T-helper 1 cell treated with Interleukin-12 subunit alpha and Interleukin-12 subunit beta and Interleukin-4 antibody, amounts not matched to agents 30 ng/mL and 1 ng/mL, for 36 hours (primary cell): ENCODE results near the gene KCNAB3. TPM values are rescaled to one million over a fixed set of nuclear protein-coding genes. Genes with fewer than 3 reads are reported as not detected.

Source experiments
- intact Hi-C: fragments of 100-400 bp; cut with micrococcal nuclease; formaldehyde crosslinking; loops from one replicate; pipeline ENCODE4 v1.15.1; 2024
- total RNA-seq: library from RNA; stranded (reverse); gene quantifications from 2 replicates; pipeline ENCODE4 v1.2.3, GENCODE V29; 2022

The KCNAB3 gene
- total RNA-seq, 1 donor from 2014 or later: 9.8 TPM

DNA sequence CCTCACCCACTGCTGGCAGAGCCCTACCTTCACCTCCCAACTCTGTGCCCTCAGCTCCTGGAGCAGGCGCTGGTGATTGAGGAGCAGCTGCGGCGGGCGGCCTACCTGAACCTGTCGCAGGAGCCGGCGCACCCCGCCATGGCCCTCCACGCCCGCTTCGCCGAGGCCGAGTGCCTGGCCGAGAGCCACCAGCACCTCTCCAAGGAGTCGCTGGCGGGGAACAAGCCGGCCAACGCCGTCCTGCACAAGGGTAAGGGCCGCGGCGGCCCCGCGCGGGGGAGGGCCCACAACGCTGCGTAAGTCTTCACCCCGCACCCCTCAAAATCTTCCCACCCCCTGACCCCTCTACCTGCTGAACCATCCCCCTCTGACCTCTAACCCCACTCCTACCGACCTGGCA lies 20.6 kb downstream of the KCNAB3 start:
- intact Hi-C loops: no loop called here

DNA sequence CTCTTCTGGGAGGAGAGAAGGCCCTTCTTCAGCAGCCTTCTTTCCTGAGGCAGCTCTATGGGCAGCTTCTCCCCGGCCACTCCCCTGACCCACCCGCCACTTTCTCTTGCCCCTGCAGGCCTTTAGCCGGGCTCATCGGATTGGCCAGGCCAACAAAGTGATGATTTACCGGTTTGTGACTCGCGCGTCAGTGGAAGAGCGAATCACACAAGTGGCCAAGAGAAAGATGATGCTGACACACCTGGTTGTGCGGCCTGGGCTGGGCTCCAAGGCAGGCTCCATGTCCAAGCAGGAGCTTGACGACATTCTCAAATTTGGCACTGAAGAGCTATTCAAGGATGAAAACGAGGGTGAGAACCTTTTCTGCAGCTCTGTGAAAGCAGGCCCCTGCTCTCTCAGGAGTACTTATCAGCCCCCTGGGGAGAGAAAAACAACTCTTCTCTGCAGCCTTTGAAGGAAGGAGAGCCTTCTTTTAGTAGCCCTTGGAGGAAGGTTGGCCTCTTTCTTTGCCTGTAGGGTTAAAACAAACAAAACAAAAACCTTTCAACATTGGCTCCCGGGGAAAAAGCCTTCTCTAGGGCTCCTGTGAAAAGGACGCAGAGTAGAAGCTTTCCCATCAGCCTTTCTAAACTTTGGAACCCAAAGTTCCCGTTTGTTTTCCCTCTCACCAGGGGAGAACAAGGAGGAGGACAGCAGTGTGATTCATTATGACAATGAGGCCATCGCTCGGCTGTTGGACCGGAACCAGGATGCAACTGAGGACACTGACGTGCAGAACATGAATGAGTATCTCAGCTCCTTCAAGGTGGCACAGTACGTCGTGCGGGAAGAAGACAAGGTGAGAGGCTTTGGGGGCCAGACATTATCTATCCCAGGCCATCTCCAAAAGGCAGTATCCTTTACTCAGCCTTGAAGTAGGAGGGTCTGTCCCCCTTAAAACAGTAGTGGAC lies 26.2 kb downstream of the KCNAB3 start:
- intact Hi-C loops: no loop called here

DNA sequence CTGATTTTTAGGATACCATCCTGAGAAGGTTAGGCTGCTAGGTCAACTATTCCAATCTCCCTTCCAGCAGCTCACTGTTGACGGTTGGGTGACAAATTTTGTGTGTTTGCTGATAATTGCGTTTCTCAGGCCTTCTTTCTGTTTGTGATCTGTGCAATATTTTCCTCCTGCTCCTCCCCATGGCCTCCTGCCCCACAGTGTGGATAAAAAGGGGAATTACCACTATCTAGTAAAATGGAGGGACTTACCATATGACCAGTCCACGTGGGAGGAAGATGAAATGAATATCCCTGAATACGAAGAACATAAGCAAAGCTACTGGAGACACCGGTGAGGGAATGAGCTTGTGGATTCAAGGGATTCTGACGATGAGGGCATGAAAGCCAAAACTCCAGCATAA lies 31.9 kb downstream of the KCNAB3 start:
- intact Hi-C loops: loop anchor here (1.0 kb wide), 1 partner anchor 34 kb away; no protein-coding TSS in a partner anchor

- intact Hi-C loops: loop anchor here (1.0 kb wide), 1 partner anchor 34 kb away; no protein-coding TSS in a partner anchor
Observed at GRCh38 chr17:7897090-7897489, 32.6 kb downstream of the KCNAB3 start.

DNA sequence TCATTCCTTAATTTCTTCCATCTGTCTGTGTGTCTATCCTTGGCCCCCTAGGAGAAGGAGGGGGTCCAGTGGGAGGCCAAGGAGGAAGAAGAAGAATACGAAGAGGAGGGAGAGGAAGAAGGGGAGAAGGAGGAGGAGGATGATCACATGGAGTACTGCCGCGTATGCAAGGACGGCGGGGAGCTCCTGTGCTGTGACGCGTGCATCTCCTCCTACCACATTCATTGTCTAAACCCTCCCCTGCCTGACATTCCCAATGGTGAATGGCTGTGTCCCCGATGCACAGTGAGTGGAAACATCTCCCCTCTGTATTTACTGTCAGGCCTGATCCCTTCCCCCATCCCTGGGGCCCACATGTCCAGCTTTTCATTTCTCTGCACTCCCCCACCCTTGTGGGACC lies 34.8 kb downstream of the KCNAB3 start:
- intact Hi-C loops: no loop called here

GRCh38 chr17:7894226-7894625 lies 35.4 kb downstream of the KCNAB3 start:
- intact Hi-C loops: no loop called here

DNA sequence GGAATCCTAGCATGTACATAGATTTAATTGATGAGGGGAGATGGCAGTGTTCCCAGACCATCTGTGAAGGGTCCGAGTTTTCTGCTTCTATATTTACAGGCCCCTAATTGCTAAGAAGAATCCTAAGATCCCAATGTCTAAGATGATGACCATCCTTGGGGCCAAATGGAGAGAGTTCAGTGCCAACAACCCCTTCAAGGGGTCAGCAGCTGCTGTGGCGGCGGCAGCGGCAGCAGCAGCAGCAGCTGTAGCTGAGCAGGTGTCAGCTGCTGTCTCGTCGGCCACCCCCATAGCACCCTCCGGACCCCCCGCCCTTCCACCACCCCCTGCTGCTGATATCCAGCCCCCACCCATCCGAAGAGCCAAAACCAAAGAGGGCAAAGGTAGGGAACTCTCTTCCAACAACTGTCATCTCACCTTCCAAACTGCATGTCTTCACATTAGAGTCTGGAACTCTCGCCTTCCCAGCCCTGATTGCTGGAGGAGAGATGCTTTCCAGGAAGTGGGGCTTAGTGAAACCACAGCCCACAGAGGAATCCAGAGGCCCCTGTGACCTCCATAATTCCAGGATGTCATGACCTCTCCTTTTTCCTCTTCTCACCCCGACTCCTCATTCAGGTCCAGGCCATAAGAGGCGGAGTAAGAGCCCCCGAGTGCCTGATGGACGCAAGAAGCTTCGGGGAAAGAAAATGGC lies 36.3 kb downstream of the KCNAB3 start:
- intact Hi-C loops: no loop called here

GRCh38 chr17:7889166-7889955 lies 40.3 kb downstream of the KCNAB3 start:
- intact Hi-C loops: no loop called here

DNA sequence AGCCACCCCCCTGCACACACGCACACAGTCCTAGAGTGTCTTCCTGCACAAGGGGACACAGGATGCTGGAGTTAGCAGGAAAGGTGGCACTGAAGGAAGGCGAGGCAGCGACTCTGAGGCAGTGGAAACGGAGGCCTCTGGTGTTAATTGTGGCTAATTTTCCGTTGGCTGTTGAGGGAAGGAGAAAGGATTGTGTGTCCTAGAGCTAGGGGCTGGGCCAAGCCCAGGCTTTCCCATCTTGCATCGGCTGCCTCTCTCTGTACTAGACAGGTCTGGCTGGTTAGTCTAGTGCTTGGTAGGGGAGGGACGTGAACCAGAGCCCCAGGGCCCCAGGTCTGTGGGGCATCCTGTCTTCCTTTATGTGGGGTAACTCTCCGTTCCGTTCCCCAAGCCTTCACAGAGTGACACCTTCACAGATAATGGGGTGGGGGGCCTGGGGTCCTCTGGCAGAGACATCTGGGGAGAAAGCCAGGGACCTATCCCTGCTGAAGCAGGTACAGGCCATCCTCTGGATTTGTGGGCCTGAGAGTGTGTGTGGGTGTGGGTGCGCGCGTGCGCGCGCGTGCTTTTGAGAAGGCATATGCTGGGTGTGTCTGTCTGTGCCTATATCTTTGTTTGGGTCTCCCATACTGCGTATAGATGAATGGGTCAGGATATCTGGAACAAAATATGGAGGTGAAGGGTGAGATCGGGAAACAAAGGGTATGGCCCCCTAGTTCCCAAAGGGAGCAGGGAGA lies 41.3 kb downstream of the KCNAB3 start, which contains the start of gene CHD3:
Gene CHD3 (plus strand): TSS at position 606 of the 737 bp plus-strand sequence. CDS start 212 bp downstream, outside the sequence.
- intact Hi-C loops: loop anchor here (1.0 kb wide), 1 partner anchor 44 kb away; no protein-coding TSS in a partner anchor

GRCh38 chr17:7887482-7888183 lies 42.0 kb downstream of the KCNAB3 start:
- intact Hi-C loops: loop anchor here (1.0 kb wide), 6 partner anchors 28 to 103 kb away; partner anchors contain the start of genes CNTROB, KDM6B and NAA38

DNA sequence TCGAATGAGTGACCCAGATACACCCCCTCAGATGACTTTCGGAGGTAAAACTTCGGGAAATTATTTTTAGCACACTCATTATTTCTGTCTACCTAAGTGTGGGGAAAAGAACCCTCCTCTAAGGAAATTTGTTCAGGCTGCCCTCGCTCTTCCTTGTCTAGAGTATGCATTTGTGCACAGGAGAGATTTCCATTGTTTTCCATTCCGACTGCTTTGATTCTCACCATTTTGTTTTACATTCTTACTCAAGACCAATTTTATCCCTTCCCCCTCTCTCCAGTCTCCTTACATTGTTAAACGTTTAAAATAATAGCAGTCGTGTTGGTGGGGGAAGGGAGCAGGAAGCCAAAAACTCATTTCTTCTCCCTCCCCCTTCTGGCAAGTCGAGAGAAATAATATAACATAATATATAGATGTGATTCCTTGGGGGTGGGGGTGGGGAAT lies 42.6 kb downstream of the KCNAB3 start:
- intact Hi-C loops: loop anchor here (1.0 kb wide), 5 partner anchors 28 to 103 kb away; partner anchors contain the start of genes CNTROB, KDM6B and NAA38

- intact Hi-C loops: loop anchor here (1.0 kb wide), 5 partner anchors 29 to 104 kb away; partner anchors contain the start of genes CNTROB, KDM6B and NAA38
Observed at GRCh38 chr17:7886227-7887037, 43.2 kb downstream of the KCNAB3 start.

- intact Hi-C loops: no loop called here
Observed at GRCh38 chr17:7885367-7886226, 44.1 kb downstream of the KCNAB3 start.

- intact Hi-C loops: no loop called here
Observed at GRCh38 chr17:7884581-7885366, 44.9 kb downstream of the KCNAB3 start.

DNA sequence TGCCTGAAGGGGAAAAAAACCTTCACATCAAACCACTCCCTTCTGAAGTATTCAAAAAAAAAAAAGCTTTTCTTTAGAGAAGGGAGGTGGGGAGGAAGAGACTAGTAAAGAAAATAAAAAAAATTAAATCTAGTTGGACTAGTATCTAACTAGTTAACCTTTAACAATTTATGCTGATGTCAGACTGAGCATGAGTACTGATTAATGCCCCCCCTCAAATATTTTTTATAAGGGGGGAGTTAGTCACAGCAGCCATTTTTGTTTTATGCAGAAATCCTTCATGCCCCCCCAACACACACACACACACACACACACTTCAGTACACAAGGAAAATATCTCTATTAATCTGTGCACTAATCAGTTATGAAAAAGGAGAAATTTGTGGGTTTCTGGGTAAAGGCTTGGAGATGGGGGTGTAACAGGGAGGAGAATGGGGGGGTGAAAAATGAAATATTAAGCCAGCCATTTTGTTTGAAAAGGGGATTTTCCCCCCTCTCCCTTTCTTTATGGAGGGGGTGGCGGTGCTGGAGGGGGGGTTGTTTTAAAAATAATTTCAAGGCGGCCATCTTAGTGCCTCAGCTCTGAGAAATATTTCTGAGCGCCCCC lies 45.8 kb downstream of the KCNAB3 start:
- intact Hi-C loops: no loop called here

DNA sequence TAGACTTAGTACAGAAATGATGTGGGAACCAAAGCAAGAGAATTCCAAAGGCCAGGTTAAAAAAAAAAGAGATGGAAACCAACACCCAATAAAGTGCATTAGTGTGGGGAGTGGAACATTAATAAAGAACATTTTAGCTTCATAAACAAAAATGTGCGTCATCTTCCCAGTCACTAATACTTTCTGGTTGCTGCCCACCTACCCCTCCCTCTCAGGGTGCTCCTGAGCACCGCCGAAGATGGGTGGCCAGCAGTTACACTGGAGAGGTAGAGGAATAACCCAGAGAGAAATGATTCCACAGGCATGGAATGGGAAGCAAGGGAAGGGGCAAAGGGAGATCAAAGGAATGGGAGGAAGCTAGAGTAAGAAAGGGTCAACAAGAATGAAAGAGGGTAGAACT lies 47.0 kb downstream of the KCNAB3 start:
- intact Hi-C loops: no loop called here

DNA sequence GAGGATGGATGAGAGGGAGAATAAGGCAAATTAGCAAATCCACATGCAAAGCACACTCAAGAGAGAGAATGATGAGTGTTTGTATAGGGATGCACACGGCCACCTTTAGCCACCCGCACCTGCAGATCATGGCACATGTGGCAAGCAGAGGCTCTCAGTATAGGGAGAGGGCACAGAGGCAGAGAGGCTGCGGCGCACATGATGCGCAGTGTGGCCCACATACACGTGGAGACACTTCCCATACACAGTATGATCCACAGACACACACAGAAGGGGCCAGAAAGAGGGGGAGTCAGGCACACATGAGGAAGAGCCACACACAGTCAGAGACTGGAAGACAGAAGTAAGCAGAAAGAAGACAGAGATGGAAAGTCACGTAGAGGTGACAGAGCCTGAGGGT lies 47.6 kb downstream of the KCNAB3 start:
- intact Hi-C loops: no loop called here
